Fibroblast of villous mesenchyme (primary cell): ENCODE measurements around the gene DOCK2. TPM values are rescaled to one million over a fixed set of nuclear protein-coding genes. Genes with fewer than 3 reads are reported as not detected.

Source experiments
- DNase-seq: peaks from one replicate; pipeline ENCODE4 v3.0.0-alpha.2; 2010; ENCODE audit warnings: low read depth
- H3K4me3 ChIP-seq: 2 replicates; pipeline ENCODE4 v1.5.1; 2011; ENCODE audit warnings: low read depth, mild to moderate bottlenecking, low read length
- CTCF ChIP-seq: IDR thresholded peaks from 2 replicates; pipeline ENCODE4 v1.5.1; 2012; ENCODE audit warnings: low read depth, mild to moderate bottlenecking, low read length; ENCODE audit not compliant: insufficient read depth
- total RNA-seq: library from RNA; depleted of rRNA; stranded (reverse); fragments of >200 nt; gene quantifications from 2 replicates; pipeline ENCODE4 v1.2.3, GENCODE V29; 2012

DOCK2 gene
- total RNA-seq, 1 donor: 7.3 TPM

DNA sequence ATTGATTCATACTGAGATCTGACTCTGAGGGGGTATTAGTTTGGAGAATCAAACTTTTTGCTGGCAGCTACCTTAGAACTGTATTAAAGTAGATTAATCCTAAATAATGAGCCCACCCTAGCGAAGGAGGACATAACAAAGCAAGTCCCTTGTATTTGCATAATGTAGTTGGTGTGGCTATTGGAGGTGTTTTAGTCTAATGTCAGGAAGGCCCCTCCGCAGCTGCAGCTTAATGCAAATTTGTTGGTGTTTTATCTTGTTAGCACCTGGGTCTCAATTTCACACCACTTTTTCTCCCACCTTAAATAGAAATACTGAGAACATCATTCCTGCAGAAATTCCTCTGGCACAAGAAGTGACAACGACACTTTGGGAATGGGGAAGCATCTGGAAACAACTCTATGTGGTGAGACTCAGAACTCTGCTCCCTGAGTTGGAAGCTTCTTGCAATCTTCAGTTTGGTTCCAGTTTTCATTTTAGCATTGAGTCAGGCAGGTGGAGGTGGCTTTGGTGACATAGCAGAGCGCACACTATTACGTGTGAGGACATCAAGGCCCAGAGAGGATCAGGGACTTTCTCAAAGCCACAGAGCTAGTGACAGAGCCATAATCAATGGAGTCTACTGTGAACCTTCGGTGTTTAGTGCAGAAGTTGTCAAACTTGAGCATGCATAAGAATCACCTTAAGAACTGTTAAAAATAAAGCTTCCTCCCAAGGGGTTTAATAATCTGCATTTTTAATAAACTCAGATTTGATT is 33.9 kb downstream of the DOCK2 start:
- no peak for DNase-seq
- no peak for TF ChIP-seq CTCF
- no peak overlapping the region for H3K4me3 ChIP-seq

GRCh38 chr5:169682026-169682425 is 45.0 kb downstream of the DOCK2 start:
- TF ChIP-seq CTCF: no peak
- no peak for DNase-seq
- H3K4me3 ChIP-seq: no peak overlapping the region

DNA sequence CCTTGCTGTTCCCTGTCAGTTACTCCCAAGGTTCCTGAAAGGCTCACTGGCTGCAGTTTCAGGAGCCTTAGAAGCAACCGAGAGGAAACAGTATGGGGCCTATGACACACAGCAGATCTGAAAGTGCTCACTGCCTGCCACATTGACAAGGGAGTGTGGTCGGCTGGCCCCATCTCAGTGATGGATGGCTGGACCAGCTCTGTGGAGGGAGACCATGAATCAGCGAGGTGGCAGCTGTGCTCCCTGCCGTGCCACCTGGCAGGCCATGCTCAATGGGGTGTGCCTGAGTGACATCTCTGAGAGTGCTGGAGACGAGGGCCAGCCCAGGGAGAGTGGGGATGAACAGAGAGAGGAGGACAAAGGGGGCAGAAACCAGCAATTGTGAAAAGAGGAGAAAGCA is 49.1 kb downstream of the DOCK2 start:
- no peak for DNase-seq
- TF ChIP-seq CTCF: no peak
- H3K4me3 ChIP-seq: no peak overlapping the region

GRCh38 chr5:169688106-169688505 is 51.0 kb downstream of the DOCK2 start:
- TF ChIP-seq CTCF: no peak
- DNase-seq: no peak
- no peak overlapping the region for H3K4me3 ChIP-seq

- no peak for TF ChIP-seq CTCF
- peak; percentile 13 for DNase-seq
Measured at GRCh38 chr5:169691471-169691870, 54.4 kb downstream of the DOCK2 start.

DNA sequence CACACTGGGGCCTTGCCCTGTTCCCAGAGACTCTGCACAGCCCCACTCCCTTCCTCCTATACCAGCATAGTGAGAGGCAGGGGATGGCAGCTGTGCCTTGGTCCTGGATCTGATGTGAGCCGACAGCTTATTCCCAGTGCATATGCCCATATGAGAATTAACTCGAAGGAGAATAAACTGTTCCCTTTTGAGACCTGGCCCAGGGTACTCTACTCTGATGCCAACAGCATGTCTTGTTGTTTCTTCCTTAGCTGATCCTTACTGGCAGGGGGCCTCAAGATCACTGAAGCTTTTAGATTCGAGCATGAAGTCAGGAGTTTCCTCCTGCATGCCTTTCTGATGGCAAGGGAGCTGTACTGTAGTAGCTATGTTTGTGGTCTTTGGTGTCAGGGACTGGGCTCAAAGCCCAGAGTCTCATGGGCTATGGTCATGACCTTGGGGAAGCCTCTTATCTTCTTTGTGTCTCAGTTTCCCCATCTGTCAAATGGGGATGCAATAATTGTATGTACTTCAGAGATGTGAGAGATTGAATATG is 57.1 kb downstream of the DOCK2 start:
- TF ChIP-seq CTCF: no peak
- no peak overlapping the region for H3K4me3 ChIP-seq
- no peak for DNase-seq

More at GRCh38 chr5:169691471-169691870, 54.4 kb downstream of the DOCK2 start:
- no peak overlapping the region for H3K4me3 ChIP-seq
